ENCODE data around the gene SH3RF3.
"Not testable (repeated sequence)": the region's sequence is repeated elsewhere in the genome, so short reads cannot be mapped to it uniquely, and the experiment has no call there.

The SH3RF3 gene

GRCh38 chr2:109157563-109158105, 28.6 kb downstream of the SH3RF3 start:
- no peak overlapping the region for H3K4me3 ChIP-seq (ENCODE audit: low read depth, low read length)
- DNase-seq (ENCODE audit: low read depth): no peak
- TF ChIP-seq CTCF (IDR thresholded peaks at IDR 0.05; ENCODE audit: low read depth, low read length): no peak
- TF ChIP-seq MYC (IDR thresholded peaks at IDR 0.05; ENCODE audit: low read depth, low read length): no peak
- TF ChIP-seq MAX (IDR thresholded peaks at IDR 0.05; ENCODE audit: low read depth, low read length): no peak
- no peak for TF ChIP-seq POLR2A (IDR thresholded peaks at IDR 0.05; ENCODE audit: extremely low read depth, insufficient read length)

- no peak for DNase-seq (ENCODE audit: low read depth)
- TF ChIP-seq CTCF (IDR thresholded peaks at IDR 0.05; ENCODE audit: low read depth, low read length): no peak
- no peak for TF ChIP-seq MYC (IDR thresholded peaks at IDR 0.05; ENCODE audit: low read depth, low read length)
- no peak for TF ChIP-seq MAX (IDR thresholded peaks at IDR 0.05; ENCODE audit: low read depth, low read length)
- no peak for TF ChIP-seq POLR2A (IDR thresholded peaks at IDR 0.05; ENCODE audit: extremely low read depth, insufficient read length)
Observed at GRCh38 chr2:109158237-109158636, 29.2 kb downstream of the SH3RF3 start.

GRCh38 chr2:109159096-109159495, 30.1 kb downstream of the SH3RF3 start:
- no peak overlapping the region for H3K4me3 ChIP-seq (ENCODE audit: low read depth, low read length)
- TF ChIP-seq CTCF (IDR thresholded peaks at IDR 0.05; ENCODE audit: low read depth, low read length) (no peak), POLR2A (IDR thresholded peaks at IDR 0.05; ENCODE audit: extremely low read depth, insufficient read length) (no peak), MYC (IDR thresholded peaks at IDR 0.05; ENCODE audit: low read depth, low read length) (no peak), MAX (IDR thresholded peaks at IDR 0.05; ENCODE audit: low read depth, low read length) (no peak)
- no peak for DNase-seq (ENCODE audit: low read depth)

More at GRCh38 chr2:109158237-109158636, 29.2 kb downstream of the SH3RF3 start:
- H3K4me3 ChIP-seq (ENCODE audit: low read depth, low read length): no peak overlapping the region

- no peak overlapping the region for H3K4me3 ChIP-seq (ENCODE audit: low read depth, low read length)
- no peak for TF ChIP-seq POLR2A (IDR thresholded peaks at IDR 0.05; ENCODE audit: extremely low read depth, insufficient read length)
- no peak for TF ChIP-seq CTCF (IDR thresholded peaks at IDR 0.05; ENCODE audit: low read depth, low read length)
- no peak for TF ChIP-seq MAX (IDR thresholded peaks at IDR 0.05; ENCODE audit: low read depth, low read length)
- no peak for TF ChIP-seq MYC (IDR thresholded peaks at IDR 0.05; ENCODE audit: low read depth, low read length)
- DNase-seq (ENCODE audit: low read depth): no peak
Observed at GRCh38 chr2:109160714-109161440, 31.9 kb downstream of the SH3RF3 start.

GRCh38 chr2:109162367-109162766, 33.4 kb downstream of the SH3RF3 start:
- H3K4me3 ChIP-seq (ENCODE audit: low read depth, low read length); DNase-seq (ENCODE audit: low read depth): not testable (repeated sequence)

- TF ChIP-seq MAX (IDR thresholded peaks at IDR 0.05; ENCODE audit: low read depth, low read length): no peak
- TF ChIP-seq MYC (IDR thresholded peaks at IDR 0.05; ENCODE audit: low read depth, low read length): no peak
- TF ChIP-seq POLR2A (IDR thresholded peaks at IDR 0.05; ENCODE audit: extremely low read depth, insufficient read length): no peak
- no peak for TF ChIP-seq CTCF (IDR thresholded peaks at IDR 0.05; ENCODE audit: low read depth, low read length)
- no peak overlapping the region for H3K4me3 ChIP-seq (ENCODE audit: low read depth, low read length)
- DNase-seq (ENCODE audit: low read depth): no peak
Observed at GRCh38 chr2:109162999-109163398, 34.0 kb downstream of the SH3RF3 start.

Measured in NB4 (cell line).